ENCODE results near the gene TBR1. TPM values are rescaled to one million over a fixed set of nuclear protein-coding genes. Genes with fewer than 3 reads are reported as not detected.

TBR1 gene
- total and polyA plus RNA-seq, 10 of the 15 experiments (the other 5 are each of a cell fraction or from before 2014, with no cell fraction given), result 0.01 TPM; not detected in 9

- TF ChIP-seq YY1 (IDR thresholded peaks at IDR 0.05; ENCODE audit: low read depth, low read length) (no peak), E2F4 (IDR thresholded peaks at IDR 0.05; ENCODE audit: low read depth, low read length) (no peak), TBL1XR1 (IDR thresholded peaks at IDR 0.05; ENCODE audit: low read depth, low read length) (no peak), SREBF2 (IDR thresholded peaks at IDR 0.05; ENCODE audit: low read length) (no peak), ZNF592 (IDR thresholded peaks at IDR 0.05) (no peak), WRNIP1 (IDR thresholded peaks at IDR 0.05; ENCODE audit: borderline replicate concordance, low read depth, low read length) (no peak), TCF7 (IDR thresholded peaks at IDR 0.05; ENCODE audit: borderline replicate concordance) (no peak), STAT1 (conservative IDR thresholded peaks at IDR 0.05) (no peak)
Measured at GRCh38 chr2:161374446-161374845, 41.7 kb upstream of the TBR1 start (continued).

GRCh38 chr2:161379740-161380139 lies 36.4 kb upstream of the TBR1 start:
- 90% methylated on average over 2 of the region's 2 CpGs for WGBS (ENCODE audit: insufficient coverage, insufficient replicate concordance, low lambda C conversion rate, missing lambda C conversion rate)
- RAD21 ChIA-PET (ENCODE audit: unreplicated experiment), result no interaction called here
- CTCF ChIA-PET, result interaction anchor here (1.2 kb wide), 1 partner anchor 9 kb away, joined by 4 read pairs; no protein-coding TSS in a partner anchor
- no peaks in the 10 kb centered on the region for H3K27me3 ChIP-seq (replicated peaks in 1 of 2; ENCODE audit: control insufficient read depth in 2 of 2, insufficient read depth in 2 of 2, low read length in 1 of 2)
- no peak overlapping the region for H3K27ac ChIP-seq (ENCODE audit: control insufficient read depth, insufficient read depth)
- H3K9me3 ChIP-seq (replicated peaks; ENCODE audit: control insufficient read depth, insufficient read depth, low read length), result no peaks in the 10 kb centered on the region
- SMC1A ChIA-PET (ENCODE audit: uncharacterized antibody, unreplicated experiment), result interaction anchor here (1.1 kb wide), 1 partner anchor 9 kb away, joined by 3 read pairs; no protein-coding TSS in a partner anchor
- in situ Hi-C loops (cut with MboI), result loop anchor here (25.0 kb wide), 1 partner anchor 933 kb away; the partner anchor contains the start of gene IFIH1
- intact Hi-C loops (cut with micrococcal nuclease; ENCODE audit: unreplicated experiment), result loop anchor here (10.0 kb wide), 2 partner anchors 215 to 935 kb away; partner anchors contain the start of genes IFIH1 and TANK
- no peak overlapping the region for H3K9ac ChIP-seq (ENCODE audit: control insufficient read depth, insufficient read depth, low read length)
- no peaks in the 10 kb centered on the region for H3K79me2 ChIP-seq (ENCODE audit: control insufficient read depth, insufficient read depth, low read length)
- no peak overlapping the region for H2AFZ ChIP-seq (ENCODE audit: control insufficient read depth, low read depth, low read length)
- no peak overlapping the region for H3K4me2 ChIP-seq (ENCODE audit: control insufficient read depth, insufficient read depth)
- no peak overlapping the region for H3K4me3 ChIP-seq
- DNase-seq (ENCODE audit: low read depth, low spot score) (no peak), FAIRE-seq (no peak), ATAC-seq (no peak)
- no peaks in the 10 kb centered on the region; a peak in 2 of 4 replicates for H3K36me3 ChIP-seq (ENCODE audit: control insufficient read depth in 2 of 2, insufficient read depth in 2 of 2, low read length in 1 of 2)
- peaks cover 7% of the 10 kb centered on the region; the same call in 1 of the 2 replicates for H3K4me1 ChIP-seq (ENCODE audit: control insufficient read depth, insufficient read depth, low read length)
- no peaks in the 10 kb centered on the region for H4K20me1 ChIP-seq (ENCODE audit: control insufficient read depth, insufficient read depth)
- no TSS peak for BruUV-seq (replicated peaks)
- TF ChIP-seq SREBF1 (IDR thresholded peaks at IDR 0.05; ENCODE audit: low read length), result no peak
- no peak for TF ChIP-seq NKRF (conservative IDR thresholded peaks at IDR 0.05)
- TF ChIP-seq E2F8 (IDR thresholded peaks at IDR 0.05; ENCODE audit: low read depth, partially characterized antibody), result no peak
- POLR2A ChIA-PET, result no interaction called here

Measured in GM12878 (cell line).